K562 (cell line): Measurements from ENCODE around the gene RYR1. TPM values are rescaled to one million over a fixed set of nuclear protein-coding genes. Genes with fewer than 3 reads are reported as not detected.

ENCODE experiments used
- BHLHE40 ChIP-seq: IDR thresholded peaks from 2 replicates; pipeline ENCODE4 v1.6.1; 2011; ENCODE audit warnings: low read length, improper control_type of control experiment
- BRF1 ChIP-seq: IDR thresholded peaks from 3 replicates; pipeline ENCODE4 v1.6.1; 2011; ENCODE audit warnings: borderline replicate concordance, mild to moderate bottlenecking; ENCODE audit not compliant: insufficient read length; ENCODE audit errors: extremely low read depth
- CCNT2 ChIP-seq: IDR thresholded peaks from 2 replicates; pipeline ENCODE4 v1.6.1; 2011; ENCODE audit warnings: borderline replicate concordance, low read depth, mild to moderate bottlenecking, moderate library complexity, mixed read lengths, low read length; ENCODE audit not compliant: insufficient read length; ENCODE audit errors: extremely low read depth
- CTBP1 ChIP-seq: fragments of 450-650 bp; IDR thresholded peaks from 2 replicates; pipeline ENCODE4 v1.6.1; 2016; ENCODE audit warnings: borderline replicate concordance
- ESRRA ChIP-seq: fragments of 450-650 bp; IDR thresholded peaks from 2 replicates; pipeline ENCODE4 v1.6.1; 2014; ENCODE audit warnings: low read depth, mild to moderate bottlenecking, moderate library complexity, borderline replicate concordance
- FUS ChIP-seq: fragments of 200-400 bp; formaldehyde crosslinking; optimal IDR thresholded peaks from 2 replicates; pipeline ENCODE3; 2017; ENCODE audit warnings: low read depth, low read length
- HMG20B ChIP-seq: fragments of 250-450 bp; sonication (Bioruptor Pico); IDR thresholded peaks from 2 replicates; pipeline ENCODE4 v1.5.0; 2021; ENCODE audit warnings: mild to moderate bottlenecking
- NUFIP1 ChIP-seq: fragments of 450-650 bp; IDR thresholded peaks from 2 replicates; pipeline ENCODE4 v1.6.1; 2018; ENCODE audit not compliant: partially characterized antibody
- POLR2AphosphoS5 ChIP-seq: IDR thresholded peaks from 2 replicates; pipeline ENCODE4 v1.6.1; 2011; ENCODE audit warnings: mild to moderate bottlenecking, low read depth, low read length, moderate library complexity; ENCODE audit not compliant: control insufficient read depth, insufficient read depth
- POU5F1 ChIP-seq: fragments of 150-350 bp; IDR thresholded peaks from 2 replicates; pipeline ENCODE4 v1.6.1; 2014; ENCODE audit warnings: borderline replicate concordance, low read length, low read depth, mild to moderate bottlenecking; ENCODE audit not compliant: partially characterized antibody
- RB1 ChIP-seq: fragments of 450-650 bp; IDR thresholded peaks from 2 replicates; pipeline ENCODE4 v1.6.1; 2017; ENCODE audit warnings: low read depth, mild to moderate bottlenecking
- TAF15 ChIP-seq: fragments of 200-400 bp; formaldehyde crosslinking; IDR thresholded peaks from 2 replicates; pipeline ENCODE4 v1.6.1; 2017; ENCODE audit warnings: mild to moderate bottlenecking, low read depth, low read length, moderate library complexity
- TFAM ChIP-seq: fragments of 250-450 bp; sonication (Bioruptor Pico); conservative IDR thresholded peaks from 2 replicates; pipeline ENCODE4 v1.5.0; 2021; ENCODE audit warnings: mild to moderate bottlenecking, moderate library complexity
- TGIF2 ChIP-seq: sonication (generic); formaldehyde crosslinking; IDR thresholded peaks from 2 replicates; pipeline ENCODE4 v1.8.1; 2022; ENCODE audit warnings: mild to moderate bottlenecking, missing genetic modification reagents, moderate library complexity
- ZKSCAN8 ChIP-seq: fragments of 200-800 bp; sonication (Bioruptor generic); IDR thresholded peaks from 2 replicates; pipeline ENCODE4 v1.6.1; 2016; ENCODE audit warnings: missing genetic modification characterization, missing compliant biosample characterization
- ZNF140 ChIP-seq: fragments of 250-450 bp; sonication (Bioruptor Pico); IDR thresholded peaks from 2 replicates; pipeline ENCODE4 v1.8.0; 2021; ENCODE audit warnings: moderate library complexity, mild to moderate bottlenecking, inconsistent platforms
- ZNF232 ChIP-seq: sonication (generic); formaldehyde crosslinking; IDR thresholded peaks from 2 replicates; pipeline ENCODE4 v1.8.0; 2022; ENCODE audit warnings: mild to moderate bottlenecking, missing genetic modification reagents
- ZNF263 ChIP-seq: sonication (generic); formaldehyde crosslinking; IDR thresholded peaks from 2 replicates; pipeline ENCODE4 v1.8.0; 2022; ENCODE audit warnings: mild to moderate bottlenecking, missing genetic modification reagents, borderline replicate concordance
- ZNF347 ChIP-seq: fragments of 450-650 bp; formaldehyde crosslinking; IDR thresholded peaks from 2 replicates; pipeline ENCODE4 v1.4.0; 2020; ENCODE audit warnings: low read depth, mild to moderate bottlenecking, moderate library complexity
- ZNF445 ChIP-seq: fragments of 250-450 bp; sonication (Bioruptor Pico); IDR thresholded peaks from 2 replicates; pipeline ENCODE4 v1.4.0; 2020; ENCODE audit warnings: low read depth, mild to moderate bottlenecking, moderate library complexity
- ZNF644 ChIP-seq: fragments of 200-800 bp; sonication (Bioruptor generic); IDR thresholded peaks from 2 replicates; pipeline ENCODE4 v1.6.1; 2016; ENCODE audit warnings: low read depth, missing genetic modification characterization, missing compliant biosample characterization
- ZSCAN29 ChIP-seq: fragments of 450-650 bp; IDR thresholded peaks from 2 replicates; pipeline ENCODE4 v1.6.1; 2017
- polyA plus RNA-seq, 8 experiments: library from polyadenylated mRNA; depleted of rRNA in 4 of 8; stranded (reverse) in 5 of 8; unstranded in 3 of 8; fragments of >200 nt; fragmentation: Nextera tagmentation in 2 of 8; fragmentation: Illumina TruSeq in 1 of 8; extraction: Ambion mirVana in 2 of 8; extraction: Trizol in 1 of 8; gene quantifications; 2 replicates each; pipeline versions ENCODE4 v1.2.1 to v1.2.3, GENCODE V29; 2011 to 2014; ENCODE audit warnings: inconsistent platforms in 1 of 8, missing spikeins in 1 of 8
- total RNA-seq, 7 experiments: library from RNA; depleted of rRNA in 6 of 7; stranded (reverse); fragments of >200 nt in 6 of 7; fragmentation: Illumina TruSeq in 2 of 7; extraction: Trizol in 2 of 7; gene quantifications; 2 replicates each; pipeline versions ENCODE4 v1.2.1 to v1.2.3, GENCODE V29; 2011 to 2021; ENCODE audit warnings: low replicate concordance in 1 of 7
- TF ChIP-seq, protein P1 (sequence below): sonication (generic); formaldehyde crosslinking; IDR thresholded peaks from 2 replicates; pipeline ENCODE4 v1.5.0; 2020; ENCODE audit warnings: missing genetic modification reagents
- TF ChIP-seq, protein P2 (sequence below): sonication (generic); formaldehyde crosslinking; IDR thresholded peaks from 2 replicates; pipeline ENCODE4 v1.8.0; 2022; ENCODE audit warnings: mild to moderate bottlenecking, missing genetic modification reagents
- TF ChIP-seq, protein P3 (sequence below): IDR thresholded peaks from 2 replicates; pipeline ENCODE4 v1.6.1; 2014; ENCODE audit warnings: antibody characterized with exemption
- TF ChIP-seq, protein P4 (sequence below): sonication (generic); formaldehyde crosslinking; IDR thresholded peaks from 2 replicates; pipeline ENCODE4 v1.8.0; 2022; ENCODE audit warnings: mild to moderate bottlenecking, missing genetic modification reagents

Gene RYR1
- total and polyA plus RNA-seq, 9 of the 15 experiments (the other 6 are each of a cell fraction or from before 2014, with no cell fraction given) = 0.11 to 7.4 (median 3.7) TPM

DNA sequence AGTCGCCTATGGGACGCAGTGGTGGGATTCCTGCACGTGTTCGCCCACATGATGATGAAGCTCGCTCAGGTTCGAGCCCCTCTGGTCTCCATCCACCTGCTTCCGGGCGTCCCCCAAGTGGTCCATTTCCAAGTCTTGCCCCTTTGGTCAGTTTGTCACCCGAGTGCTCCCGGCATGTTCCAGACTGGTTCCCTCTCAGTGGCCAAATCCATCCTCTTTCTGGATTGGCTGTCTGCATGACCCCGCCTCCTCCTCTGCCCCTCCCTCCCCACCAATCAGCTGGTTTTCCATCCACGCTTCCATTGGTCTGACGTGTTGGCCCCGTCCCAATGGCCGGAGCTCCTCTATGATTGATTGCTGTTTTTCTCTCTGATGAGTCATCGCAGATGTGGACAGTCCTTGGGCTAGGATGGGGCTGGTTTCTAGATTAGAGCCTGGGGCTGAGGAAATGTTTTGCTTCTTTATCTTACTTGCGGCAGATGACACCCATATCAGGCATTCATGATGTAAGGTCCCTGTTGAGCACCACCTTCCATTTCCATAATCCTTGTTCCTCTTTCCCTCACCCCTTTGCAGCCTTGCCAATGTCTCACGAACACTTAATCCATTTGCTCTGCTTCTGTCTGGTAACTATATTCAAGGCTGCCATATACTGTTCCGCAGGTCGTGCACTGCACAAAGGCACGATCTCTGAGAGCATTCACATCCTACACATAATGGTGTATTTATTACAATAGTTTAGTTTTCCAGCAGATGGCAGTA lies 110.5 kb downstream of the RYR1 start (continued):
- TF ChIP-seq, protein P1, sequence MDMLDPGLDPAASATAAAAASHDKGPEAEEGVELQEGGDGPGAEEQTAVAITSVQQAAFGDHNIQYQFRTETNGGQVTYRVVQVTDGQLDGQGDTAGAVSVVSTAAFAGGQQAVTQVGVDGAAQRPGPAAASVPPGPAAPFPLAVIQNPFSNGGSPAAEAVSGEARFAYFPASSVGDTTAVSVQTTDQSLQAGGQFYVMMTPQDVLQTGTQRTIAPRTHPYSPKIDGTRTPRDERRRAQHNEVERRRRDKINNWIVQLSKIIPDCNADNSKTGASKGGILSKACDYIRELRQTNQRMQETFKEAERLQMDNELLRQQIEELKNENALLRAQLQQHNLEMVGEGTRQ (CRISPR knock-in tag) = no peak
- no peak for TF ChIP-seq TFAM (CRISPR knock-in tag)
- TF ChIP-seq ZNF263 (CRISPR knock-in tag) = no peak; the same call in 1 of the 2 replicates
- TF ChIP-seq POLR2AphosphoS5 = peak; percentile 94
- TF ChIP-seq, protein P2, sequence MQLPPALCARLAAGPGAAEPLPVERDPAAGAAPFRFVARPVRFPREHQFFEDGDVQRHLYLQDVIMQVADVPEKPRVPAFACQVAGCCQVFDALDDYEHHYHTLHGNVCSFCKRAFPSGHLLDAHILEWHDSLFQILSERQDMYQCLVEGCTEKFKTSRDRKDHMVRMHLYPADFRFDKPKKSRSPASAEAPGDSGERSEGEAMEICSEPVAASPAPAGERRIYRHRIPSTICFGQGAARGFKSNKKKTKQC (CRISPR knock-in tag) = peak; percentile 55; the same call in 1 of the 2 replicates
- peak; percentile 98 for TF ChIP-seq CTBP1
- no peak for TF ChIP-seq ZNF140 (CRISPR knock-in tag)
- TF ChIP-seq, protein P3, sequence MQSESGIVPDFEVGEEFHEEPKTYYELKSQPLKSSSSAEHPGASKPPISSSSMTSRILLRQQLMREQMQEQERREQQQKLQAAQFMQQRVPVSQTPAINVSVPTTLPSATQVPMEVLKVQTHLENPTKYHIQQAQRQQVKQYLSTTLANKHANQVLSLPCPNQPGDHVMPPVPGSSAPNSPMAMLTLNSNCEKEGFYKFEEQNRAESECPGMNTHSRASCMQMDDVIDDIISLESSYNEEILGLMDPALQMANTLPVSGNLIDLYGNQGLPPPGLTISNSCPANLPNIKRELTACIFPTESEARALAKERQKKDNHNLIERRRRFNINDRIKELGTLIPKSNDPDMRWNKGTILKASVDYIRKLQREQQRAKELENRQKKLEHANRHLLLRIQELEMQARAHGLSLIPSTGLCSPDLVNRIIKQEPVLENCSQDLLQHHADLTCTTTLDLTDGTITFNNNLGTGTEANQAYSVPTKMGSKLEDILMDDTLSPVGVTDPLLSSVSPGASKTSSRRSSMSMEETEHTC = no peak
- TF ChIP-seq ZNF445 = no peak
- no peak for TF ChIP-seq ZNF232 (CRISPR knock-in tag)
- TF ChIP-seq, protein P4, sequence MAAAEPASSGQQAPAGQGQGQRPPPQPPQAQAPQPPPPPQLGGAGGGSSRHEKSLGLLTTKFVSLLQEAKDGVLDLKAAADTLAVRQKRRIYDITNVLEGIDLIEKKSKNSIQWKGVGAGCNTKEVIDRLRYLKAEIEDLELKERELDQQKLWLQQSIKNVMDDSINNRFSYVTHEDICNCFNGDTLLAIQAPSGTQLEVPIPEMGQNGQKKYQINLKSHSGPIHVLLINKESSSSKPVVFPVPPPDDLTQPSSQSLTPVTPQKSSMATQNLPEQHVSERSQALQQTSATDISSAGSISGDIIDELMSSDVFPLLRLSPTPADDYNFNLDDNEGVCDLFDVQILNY (CRISPR knock-in tag) = no peak
- peak; percentile 83 for TF ChIP-seq CCNT2
- TF ChIP-seq RB1 = 0 out of 2 replicates have a peak, but pooled peaks have one; percentile 34
- TF ChIP-seq ZKSCAN8 (CRISPR knock-in tag) = no peak
- TF ChIP-seq TAF15 = no peak
- TF ChIP-seq POU5F1 = no peak
- peak; percentile 58 for TF ChIP-seq ESRRA
- no peak for TF ChIP-seq ZNF347 (CRISPR knock-in tag)
- no peak for TF ChIP-seq NUFIP1
- TF ChIP-seq BHLHE40 = peak; percentile 48
- TF ChIP-seq ZNF644 = peak; percentile 87; the same call in 1 of the 2 replicates
- no peak for TF ChIP-seq HMG20B (CRISPR knock-in tag)
- TF ChIP-seq ZSCAN29 = no peak; the same call in 1 of the 2 replicates
- no peak for TF ChIP-seq BRF1
- no peak for TF ChIP-seq FUS
- no peak for TF ChIP-seq TGIF2
